GM18858 (cell line): ENCODE data around the gene FBXW8.

Source experiments
- ATAC-seq: cut with Tn5 transposase; IDR thresholded peaks from one replicate; pipeline ENCODE4 v1.9.1; 2021; ENCODE audit not compliant: unreplicated experiment

FBXW8 gene

DNA sequence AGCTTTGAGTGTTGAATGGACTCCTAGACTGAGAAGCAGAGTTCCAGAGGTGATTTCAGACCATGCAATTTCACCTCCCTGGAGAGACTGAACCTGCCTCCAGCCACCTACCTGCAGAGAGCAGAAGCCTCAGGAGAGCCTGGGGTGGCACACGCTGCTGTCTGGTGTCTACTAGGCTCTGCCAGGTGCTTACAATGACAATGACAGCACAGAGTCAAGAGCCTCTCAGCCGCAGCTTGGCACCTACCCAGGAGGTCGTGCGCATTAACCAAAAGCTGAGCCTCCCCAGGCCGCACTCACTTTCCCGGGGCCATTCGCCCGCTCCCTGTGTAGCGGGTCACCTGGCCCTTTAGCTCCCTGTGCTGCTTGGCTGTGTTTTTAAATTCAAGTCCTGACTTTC lies 125.3 kb downstream of the FBXW8 start:
- no peak for ATAC-seq

DNA sequence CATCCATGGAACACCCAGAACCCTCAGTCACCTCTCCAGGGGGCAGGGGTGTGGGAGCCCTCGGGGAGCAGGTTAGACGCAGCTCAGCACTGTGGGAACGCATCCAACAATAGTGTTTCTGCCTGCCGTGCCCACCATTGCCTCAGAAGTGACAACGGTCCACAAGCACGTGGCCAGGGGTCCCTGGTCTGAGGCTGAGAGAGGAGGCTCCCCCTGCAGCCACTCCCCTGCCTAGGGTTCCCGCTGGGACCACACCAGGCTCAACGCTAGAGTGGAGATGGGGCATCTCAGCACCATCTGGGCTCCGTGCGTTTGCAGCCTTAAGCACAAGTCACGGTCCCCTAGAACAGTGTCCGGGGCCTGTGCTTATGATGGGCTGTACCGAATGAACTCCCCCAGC lies 125.8 kb downstream of the FBXW8 start:
- ATAC-seq: no peak

DNA sequence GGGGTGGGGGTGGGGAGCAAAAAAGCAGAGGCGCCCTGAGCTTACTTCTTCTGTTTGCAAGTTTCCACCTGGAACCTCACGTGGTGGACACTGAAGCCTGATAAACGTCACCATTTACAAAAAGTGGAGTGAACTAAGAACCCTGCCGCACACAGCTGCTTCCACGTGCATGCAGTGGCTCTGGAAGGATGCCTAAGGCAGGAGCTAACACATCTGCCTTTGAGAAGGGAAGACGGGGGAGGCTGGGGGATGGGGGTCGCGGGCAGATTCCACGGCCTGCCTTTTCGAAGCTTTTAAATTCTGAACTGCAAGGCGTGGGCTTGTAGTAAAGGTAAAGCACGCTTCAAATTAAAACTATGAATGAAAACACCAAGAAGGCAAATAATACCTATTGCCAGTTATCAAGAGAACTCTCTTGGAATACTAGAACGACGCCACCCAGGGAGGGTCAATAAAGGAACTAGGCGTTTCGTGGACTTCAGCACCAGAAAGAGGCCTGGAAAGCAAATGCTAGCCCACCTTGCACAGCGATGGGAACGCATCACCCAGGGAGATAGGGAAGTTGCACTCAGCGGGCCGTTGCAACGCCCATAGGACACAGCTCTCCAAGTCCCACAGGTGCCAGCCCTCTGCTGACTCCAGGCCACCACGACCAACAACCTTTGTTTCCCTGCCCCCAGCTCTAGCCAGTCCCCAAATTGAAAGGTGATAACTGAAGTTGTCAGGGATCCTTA lies 126.7 kb downstream of the FBXW8 start:
- no peak for ATAC-seq

DNA sequence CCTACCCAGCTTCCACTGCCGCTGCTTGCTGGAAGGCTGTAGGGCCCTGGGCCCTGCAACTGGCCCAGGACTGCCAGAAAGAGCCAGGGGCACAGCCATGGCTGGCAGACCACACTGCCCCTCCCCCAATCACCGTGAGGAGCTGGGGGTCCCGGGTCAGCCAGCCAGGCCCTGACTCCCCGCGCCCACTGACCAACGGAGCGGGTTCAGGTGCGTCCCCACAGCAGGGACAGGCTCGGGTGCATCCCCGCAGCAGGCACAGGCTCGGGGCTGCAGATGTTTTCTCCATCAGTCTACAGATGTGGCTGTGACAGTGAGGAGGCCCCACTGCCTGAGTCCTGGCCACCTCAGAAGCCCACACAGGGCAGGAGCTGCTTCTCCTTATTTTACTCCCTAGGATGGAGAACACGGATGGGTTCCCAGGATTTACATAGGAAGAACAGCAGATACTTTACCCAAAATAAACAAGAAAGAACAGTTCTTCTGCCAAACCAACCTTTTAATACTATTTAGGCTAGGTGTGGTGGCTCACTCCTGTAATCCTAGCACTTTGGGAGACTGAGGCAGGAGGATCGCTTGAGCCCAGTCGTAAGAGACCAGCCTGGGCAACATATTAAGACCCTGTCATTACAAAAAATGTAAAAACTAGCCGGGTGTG lies 127.4 kb downstream of the FBXW8 start:
- ATAC-seq: no peak

DNA sequence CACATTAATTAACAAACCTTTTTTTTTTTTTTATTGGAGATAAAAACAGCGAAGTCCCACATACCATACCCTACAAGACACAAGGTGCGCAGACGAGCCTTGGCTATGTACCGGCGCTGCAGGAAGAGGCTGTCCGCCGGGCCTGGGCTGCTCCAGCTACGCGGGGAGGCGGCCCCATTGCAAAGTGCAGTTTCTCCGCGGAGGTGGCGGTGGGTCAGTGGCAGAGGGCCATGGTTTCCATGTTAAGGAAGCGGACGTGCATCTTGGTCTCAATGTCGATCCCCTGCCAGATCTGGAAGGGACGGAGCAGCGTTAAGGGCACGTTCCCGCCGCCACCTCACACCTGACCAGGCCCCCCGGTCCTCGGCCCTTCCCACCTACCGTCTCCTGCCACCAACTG lies 128.2 kb downstream of the FBXW8 start:
- no peak for ATAC-seq

DNA sequence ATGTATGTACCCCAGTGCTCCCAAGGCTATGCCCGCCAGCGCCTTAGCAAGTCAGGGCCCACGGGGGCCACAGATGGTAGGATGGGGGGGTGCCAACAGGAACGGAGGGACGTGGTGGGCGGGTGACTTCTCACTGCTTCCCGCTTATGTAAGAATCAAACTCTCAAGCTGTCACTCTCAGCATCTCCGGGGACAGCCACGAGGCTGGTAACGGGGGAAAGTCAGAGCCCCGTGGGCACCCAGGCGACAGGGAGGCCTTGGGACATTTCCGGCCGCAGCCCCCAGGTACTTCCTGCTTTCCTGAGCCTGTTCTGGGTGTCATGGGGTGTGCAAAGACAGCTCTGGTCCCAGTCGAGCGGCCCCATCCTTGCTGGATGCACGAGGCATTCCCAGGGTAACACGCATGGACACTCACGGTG lies 129.2 kb downstream of the FBXW8 start:
- ATAC-seq: no peak

DNA sequence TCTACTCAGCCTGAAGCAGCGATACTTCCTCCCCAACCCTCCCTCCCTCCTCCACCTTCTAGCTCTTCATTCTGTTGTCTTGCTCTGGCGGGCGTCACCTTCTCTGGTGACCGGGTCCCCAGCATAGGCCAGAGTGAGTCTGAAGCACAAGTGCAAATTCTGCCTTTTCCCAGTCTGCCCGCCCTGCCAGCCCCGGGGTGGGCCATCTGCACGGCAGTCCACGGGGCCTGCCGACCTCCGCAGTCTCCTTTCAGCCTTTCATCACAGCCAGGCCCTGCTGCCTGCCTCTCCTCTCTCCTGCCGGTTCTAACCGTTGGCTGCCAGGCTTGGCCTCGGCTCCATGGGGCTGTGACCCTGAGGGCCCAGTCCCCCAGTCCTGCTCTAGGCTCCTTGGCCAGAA lies 129.7 kb downstream of the FBXW8 start:
- ATAC-seq: no peak

DNA sequence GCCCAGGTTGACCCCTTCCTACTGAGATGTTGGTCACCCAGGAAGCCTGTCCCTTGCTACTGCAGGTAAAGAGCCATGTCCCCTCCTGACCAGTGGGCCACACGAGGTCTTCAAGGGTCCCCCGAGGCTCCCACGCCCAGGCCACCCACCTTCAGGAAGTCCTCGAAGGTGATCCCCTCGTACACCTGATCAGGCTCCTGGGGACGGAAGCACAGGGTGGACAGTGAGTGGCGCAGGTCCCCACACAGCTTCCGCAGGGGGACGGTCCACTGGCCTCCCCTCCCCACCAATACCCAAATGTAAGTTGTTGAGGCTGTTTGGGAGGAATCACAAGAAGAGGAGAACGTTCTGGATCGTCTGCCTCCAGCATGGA lies 131.0 kb downstream of the FBXW8 start:
- no peak for ATAC-seq

DNA sequence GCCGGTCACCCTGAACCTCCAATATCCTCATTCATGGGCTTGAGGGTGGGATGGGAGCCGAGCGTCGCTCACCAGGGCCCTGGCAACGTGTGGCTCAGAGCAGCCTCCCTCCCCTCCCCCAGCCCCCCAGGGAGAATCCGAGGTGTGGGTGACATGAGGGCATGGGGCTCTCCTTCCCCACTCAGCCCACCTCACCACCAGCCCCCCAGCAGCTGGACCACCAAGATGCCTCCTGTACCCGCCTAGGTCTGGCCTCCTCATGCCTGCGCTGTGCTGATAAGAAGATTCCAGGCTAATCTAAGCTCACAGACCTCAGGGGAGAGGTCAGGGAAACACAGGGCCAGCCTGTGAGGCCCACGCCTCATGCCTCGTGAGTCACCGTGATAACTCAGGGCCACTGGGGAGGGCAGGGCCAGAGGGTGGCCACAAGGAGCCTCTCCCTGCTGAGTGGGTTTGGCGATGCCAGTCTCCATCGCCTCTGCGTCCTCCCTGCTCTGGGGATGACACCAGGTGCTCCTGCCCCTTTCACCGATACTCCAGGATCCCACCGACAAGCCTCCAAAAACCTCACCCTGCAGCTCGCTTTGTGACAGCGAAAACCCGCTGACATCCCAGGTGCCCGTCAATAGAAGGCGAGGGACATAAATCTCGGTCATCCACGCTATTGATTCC lies 131.6 kb downstream of the FBXW8 start:
- ATAC-seq: no peak

DNA sequence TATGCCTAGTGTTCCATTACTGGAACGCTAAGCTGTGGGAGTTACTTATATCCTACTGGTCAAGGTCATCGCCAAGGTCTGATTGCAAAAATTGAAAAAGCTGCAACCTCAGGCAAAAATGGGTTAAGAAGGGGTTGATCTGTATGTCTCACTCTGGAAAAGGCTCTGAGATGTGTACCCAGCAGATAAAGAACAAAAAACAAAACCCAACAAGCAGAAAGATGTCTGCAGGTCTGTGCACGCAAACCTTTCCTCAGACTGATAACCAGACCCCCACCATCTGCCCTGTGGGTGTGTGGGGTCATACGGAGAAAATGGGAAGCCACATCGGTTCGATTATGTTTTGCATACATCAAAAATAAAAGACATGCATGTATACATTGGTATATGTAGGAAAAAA lies 132.1 kb downstream of the FBXW8 start:
- no peak for ATAC-seq

DNA sequence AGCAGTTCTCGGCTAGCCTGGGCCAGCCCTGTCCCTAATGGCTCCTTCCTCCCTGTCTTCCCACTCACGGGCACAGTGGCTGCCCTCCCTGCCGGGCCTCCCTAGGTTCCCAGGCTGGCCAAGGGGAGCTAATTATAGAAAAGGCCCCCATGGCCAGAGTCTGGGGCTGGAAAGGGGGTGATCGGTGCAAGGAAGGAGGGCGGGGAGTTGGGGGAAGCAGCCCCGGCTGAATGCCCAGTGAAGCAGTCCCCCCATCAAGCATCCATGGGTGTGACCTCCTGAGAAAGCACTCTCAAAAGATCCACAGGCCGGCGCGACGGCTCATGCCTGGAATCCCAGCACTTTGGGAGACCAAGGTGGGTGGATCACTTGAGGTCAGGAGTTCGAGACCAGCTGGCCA lies 133.6 kb downstream of the FBXW8 start:
- ATAC-seq: no peak

DNA sequence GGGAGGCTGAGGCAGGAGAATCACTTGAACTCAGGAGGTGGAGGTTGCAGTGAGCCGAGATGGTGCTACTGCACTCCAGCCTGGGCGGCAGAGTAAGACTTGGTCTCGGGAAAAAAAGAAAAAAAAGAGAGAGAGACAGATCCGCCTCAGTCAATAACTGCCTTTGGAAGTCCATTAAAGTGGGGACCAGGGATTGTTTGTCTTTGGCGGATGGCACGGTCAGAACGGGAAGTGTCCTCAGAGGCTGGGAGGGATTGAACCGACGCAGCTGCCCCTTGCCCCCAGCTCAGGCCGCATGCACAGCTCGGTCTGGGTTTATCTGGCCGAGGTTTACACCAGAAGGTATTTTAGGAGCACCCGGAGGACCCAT lies 134.0 kb downstream of the FBXW8 start:
- ATAC-seq: no peak

DNA sequence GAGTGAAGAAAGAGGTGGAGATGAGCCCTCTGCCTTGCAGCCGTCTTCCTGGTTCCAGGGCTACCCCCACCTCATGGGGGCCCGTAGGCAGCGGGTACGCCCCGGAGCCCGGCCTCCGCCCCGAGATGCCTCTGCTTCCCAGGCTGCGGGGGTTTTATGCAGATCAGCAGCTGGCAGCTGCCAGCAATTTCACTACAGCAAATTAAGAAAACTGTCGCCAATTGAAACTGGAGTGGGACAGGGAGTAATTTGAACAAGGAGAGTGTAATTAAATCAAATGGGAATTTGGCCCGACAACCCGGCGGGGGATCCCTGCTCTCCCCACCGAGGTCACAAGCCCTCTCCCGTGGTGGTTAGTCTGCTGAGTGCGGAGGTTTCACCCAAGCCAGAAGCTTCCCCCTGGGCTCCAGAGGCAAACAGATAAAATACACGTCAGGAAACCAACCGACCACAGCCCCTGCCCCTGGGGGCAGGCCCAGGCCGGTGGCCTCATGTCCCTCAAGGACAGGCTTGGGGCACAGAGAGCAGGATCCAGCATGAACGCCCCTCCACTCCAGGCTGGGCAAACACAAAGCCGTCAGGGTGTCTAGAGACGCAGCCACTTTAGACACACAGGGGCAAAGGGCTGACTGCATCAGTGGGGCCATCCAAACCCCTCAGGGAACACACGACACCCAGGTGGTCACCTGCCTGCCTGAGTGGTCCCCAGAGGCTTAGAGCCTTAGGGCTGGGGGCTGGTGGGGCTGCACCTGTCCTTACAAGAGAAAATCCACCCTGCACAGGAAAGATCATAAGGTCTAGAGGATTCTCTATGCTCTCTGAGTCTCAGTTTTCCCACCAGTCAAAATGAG lies 134.6 kb downstream of the FBXW8 start:
- ATAC-seq: no peak

DNA sequence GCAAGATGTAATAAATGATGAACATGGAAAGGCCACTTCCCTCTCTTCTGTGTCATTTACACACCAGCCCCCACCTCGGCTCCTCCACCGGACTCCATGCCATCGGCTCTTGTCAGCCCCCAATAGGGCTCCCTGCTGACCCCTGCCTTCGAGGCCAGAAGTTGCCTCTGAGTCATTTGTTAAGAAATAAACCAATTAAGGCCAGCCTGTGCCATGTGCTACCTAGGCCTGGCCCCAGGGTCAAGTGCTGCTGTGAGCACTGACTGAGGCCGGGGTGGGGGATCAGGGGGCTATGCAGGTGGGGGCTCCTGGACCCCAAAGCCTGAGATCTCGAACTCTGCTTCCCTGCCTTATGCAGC lies 135.2 kb downstream of the FBXW8 start:
- no peak for ATAC-seq

DNA sequence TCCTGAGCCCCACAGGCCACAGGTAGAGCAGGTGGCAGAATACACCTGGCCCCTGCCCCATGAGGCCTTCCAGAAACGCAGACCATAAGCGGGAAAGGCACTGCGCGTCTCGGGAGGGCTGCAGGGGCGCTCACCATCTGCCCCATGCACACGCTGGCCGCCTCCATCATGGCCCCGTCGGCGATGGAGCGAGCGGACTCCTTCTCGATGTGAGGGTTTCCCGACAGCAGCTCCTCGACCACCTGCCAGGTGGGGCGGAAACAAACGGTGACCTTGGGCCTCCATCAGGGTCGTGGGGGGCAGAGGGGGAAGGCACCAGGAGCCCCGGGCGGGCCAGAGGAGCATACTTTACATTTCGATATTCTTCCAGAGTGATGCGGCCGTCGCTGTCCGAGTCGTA lies 135.7 kb downstream of the FBXW8 start:
- no peak for ATAC-seq

DNA sequence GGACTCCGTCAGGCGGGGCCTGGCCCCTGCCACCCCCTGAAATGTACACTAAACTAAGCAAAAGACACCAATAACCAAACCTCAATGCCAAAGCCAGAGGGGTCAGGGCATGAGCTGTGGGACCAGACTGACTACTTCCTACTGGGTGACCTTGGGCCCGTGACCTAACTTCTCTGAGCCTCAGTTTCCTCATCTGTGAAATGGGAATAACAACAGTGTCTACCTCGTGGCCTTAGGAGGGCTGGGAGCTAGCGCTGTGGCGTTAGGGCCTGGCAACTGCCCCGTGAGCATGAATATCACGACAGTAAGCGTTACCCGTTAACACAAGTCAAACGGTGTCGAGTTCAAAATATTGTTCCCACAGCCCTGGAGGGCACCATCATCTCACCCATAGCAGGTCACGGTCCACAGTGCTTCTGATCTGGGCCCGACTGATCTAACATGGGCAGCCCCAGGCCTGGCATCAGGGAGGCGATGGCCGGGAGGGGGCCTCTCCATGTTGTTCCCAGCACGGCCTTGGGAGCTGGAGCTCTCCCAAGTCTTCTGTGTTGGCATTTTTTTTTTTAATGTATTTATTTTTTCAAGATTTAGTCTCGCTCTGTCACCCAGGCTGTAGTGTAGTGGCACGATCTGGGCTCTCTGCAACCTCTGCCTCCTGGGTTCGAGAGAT lies 136.2 kb downstream of the FBXW8 start:
- no peak for ATAC-seq

DNA sequence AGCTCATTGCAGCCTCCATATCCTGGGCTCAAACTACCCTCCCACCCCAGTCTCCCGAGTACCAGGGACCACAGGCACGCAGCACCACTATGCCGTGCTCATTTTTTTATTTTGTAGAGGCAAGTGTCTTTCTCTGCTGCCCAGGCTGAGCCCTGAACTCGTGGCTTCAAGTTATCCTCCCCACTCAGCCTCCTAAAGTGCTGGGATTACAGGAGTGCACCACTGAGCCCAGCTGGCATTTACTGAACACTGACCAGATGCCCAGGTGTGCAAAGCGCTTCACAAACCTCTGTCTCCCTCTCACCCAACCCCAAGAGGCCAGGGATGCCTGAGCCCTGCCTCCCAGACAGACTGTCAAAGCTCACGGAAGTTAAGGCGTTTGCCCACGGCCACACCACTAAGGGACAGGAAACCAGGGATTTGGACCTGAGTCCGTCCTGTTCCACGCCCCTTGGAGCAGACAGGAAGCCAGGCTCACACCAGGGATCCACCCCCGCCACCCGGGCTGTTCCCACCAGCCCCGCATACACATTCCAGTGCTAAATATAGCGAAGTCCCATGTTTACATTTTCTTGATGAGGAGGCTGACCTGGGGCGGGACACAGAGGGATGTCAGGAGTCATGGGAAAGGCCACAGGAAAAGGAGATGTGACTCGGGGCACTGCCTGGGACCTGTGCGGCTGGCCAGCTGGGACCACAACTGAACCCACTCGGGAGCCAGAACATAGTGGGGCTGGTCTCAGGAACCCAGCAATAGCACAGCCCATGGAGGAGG lies 137.2 kb downstream of the FBXW8 start:
- no peak for ATAC-seq

DNA sequence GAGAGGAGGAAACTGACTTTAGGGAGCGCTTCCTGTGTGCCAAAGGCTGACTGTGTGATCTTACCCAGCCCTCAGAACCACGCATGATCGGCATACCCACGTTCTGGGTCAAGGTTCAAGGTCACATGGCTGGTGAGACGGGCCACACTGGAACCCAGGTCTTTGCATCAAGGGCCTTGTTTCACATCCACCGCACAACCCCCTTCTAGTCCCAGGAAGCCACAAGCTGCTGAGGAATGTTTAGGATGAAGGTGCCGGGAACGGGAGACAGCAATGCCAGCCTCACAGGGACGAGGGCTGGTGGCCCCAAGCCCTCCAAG lies 137.8 kb downstream of the FBXW8 start:
- no peak for ATAC-seq

DNA sequence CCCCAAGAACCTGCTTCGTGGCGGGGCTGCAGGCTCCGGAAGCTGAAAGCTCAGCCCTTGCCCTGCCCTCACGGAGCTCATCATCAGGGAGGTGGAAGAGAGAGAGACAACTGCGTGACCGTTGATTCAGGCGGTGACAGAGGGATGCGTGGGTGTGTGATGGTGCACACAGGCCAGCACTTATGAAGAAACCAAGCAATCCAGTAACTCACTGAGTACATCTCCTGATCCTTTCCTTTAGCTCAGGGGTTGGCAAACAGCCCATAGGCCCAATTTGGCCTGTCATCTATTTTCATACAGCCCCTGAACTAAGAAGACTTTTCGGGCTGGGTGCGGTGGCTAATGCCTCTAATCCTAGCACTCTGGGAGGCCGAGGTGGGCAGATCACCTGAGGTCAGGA lies 138.5 kb downstream of the FBXW8 start:
- no peak for ATAC-seq

DNA sequence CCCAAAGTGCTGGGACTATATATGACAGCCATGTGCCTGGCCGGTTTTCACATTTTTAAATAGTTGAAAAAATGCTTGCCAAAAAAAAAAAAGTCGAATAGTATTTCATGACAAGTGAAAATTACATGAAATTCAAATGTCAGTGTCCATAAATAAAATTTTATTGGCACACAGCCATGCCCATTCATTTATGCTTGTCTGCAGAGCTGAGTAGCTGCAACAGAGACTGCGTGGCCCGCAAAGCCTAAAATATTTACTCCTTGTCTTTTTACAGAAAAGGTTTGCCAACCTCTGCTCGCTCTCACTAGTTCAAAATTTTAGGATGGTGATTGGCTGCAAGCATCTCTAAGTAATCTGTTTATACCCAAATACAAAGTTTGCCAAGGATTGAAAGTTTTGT lies 139.3 kb downstream of the FBXW8 start:
- no peak for ATAC-seq

DNA sequence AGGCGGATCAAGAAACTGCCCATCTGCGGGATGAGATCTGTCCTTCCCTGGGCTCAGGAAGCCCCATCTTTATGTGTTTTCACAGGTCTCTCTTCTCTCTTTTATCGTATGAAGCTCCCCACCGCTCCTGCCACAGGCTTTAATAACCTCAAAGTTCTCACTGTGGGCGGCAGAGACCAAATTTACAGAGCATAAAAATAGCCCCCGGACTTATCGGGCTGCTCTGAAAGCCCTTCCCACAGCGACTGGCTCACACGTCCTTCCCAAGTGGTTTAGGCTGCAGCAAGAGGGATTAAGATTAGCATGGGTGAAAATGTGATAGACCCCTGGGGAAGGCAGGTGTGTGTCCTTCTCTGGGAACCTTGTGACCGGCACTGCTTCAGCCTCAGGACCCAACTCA lies 140.6 kb downstream of the FBXW8 start:
- no peak for ATAC-seq
